GM19238 (cell line): ENCODE measurements around the gene SP7.
"Not testable (repeated sequence)": the region's sequence is repeated elsewhere in the genome, so short reads cannot be mapped to it uniquely, and the experiment has no call there.

Source experiments
- DNase-seq: peaks from one replicate; pipeline ENCODE4 v3.0.0; 2011; ENCODE audit warnings: low spot score; ENCODE audit not compliant: insufficient read length

SP7 gene

GRCh38 chr12:53336181-53336681, at the start of gene SP7:
Gene SP7 (minus strand): TSS chr12:53336354. CDS start chr12:53335646, 708 bp downstream.
- DNase-seq = no peak

DNA sequence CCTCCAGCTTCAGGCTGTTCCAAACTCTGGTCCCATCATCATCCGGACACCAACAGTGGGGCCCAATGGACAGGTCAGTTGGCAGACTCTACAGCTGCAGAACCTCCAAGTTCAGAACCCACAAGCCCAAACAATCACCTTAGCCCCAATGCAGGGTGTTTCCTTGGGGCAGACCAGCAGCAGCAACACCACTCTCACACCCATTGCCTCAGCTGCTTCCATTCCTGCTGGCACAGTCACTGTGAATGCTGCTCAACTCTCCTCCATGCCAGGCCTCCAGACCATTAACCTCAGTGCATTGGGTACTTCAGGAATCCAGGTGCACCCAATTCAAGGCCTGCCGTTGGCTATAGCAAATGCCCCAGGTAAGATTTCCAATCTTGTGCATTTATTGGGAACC, 47.1 kb upstream of the SP7 start:
- DNase-seq = no peak

- no peak for DNase-seq
Measured at GRCh38 chr12:53381731-53382630, 45.8 kb upstream of the SP7 start.

DNA sequence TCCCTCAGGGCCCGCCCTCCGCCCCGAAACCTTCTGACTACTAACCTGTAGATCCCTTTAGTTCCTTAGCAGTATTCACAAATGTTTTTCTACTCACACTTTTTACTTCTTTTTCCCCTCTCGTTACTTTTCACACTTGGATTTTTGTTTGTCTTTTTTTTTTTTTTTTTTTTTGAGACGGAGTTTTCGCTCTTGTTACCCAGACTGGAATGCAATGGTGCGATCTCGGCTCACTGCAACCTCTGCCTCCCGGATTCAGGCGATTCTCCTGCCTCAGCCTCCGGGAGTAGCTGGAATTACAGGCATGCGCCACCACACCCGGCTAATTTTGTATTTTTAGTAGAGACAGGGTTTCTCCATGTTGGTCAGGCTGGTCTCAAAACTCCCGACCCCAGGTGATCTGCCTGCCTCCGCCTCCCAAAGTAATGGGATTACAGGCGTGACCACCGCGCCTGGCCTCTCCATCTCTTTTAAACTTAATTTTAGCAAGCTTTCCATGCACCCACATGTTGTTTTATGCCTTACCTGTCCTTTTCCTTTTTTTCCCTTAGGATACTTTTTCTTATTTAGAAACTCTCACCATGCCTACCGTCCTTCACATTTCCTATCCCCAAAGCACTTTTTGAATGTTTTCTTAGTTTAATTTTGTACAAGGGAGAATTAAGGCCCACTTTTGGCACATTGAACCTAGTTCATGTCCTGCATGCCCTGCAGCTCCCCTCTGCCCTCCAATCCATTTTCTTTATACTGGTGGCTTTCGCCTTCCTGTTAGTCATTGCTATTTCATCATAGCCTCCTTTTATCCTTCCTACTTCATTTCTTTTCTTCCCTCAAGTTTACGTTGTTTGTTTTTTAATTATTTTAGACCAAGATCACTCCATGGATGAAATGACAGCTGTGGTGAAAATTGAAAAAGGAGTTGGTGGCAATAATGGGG, 44.9 kb upstream of the SP7 start:
- DNase-seq = no peak

DNA sequence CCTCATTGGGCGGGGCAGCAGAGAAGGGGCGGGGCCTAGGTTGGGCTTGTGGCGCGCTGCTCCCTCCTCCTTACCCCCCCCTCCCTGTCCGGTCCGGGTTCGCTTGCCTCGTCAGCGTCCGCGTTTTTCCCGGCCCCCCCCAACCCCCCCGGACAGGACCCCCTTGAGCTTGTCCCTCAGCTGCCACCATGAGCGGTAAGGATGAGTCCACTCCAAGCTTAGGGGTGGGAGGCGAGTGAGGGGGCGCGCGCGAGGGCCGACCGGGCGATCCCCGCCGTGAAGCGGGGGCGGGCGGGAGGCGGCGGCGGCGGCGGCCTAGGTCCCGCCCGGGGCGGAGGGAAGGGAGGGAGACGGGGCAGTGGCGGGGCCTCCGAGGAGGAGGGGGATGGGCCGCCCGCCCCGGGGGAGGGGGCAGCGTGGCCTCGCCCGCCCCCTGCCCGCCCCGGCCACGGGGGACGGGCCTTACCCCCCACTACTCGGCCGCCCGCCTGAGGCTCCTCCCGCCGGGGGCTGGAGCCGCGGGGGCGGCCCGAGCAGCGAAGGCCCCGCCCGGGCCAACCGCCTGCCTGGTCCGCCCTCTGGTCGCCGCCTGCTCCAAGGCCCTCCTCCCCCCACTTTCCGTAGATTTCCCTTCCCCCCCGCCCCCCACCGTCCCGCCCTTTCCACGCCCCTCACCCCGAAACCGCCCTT, 44.1 kb upstream of the SP7 start, which contains the start of gene SP1:
Gene SP1 (plus strand): TSS at position 73 of the 690 bp plus-strand sequence. CDS start 116 bp downstream, at position 189.
- DNase-seq = peak; percentile 69

GRCh38 chr12:53379389-53380103, 43.4 kb upstream of the SP7 start:
- DNase-seq = peak; percentile 80

GRCh38 chr12:53378724-53379388, 42.7 kb upstream of the SP7 start:
- DNase-seq = no peak

DNA sequence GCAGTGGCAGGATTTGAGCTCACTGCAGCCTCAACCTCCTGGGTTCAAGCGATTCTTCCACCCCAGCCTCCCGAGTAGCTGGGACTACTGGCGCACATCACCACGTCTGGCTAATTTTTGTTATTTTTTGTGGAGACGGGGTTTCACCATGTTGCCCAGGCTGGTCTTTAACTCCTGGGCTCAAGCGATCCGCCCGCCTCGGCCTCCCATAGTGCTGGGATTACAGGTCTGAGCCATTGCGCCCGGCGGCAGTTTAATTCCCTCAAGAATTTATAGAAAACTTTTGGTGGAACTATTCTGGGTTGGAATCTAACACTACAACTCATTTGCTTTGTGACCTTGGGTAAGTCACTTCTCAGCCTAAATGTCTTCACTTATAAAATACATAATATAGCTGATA, 42.1 kb upstream of the SP7 start:
- no peak for DNase-seq

- DNase-seq = no peak
Measured at GRCh38 chr12:53376747-53377146, 40.6 kb upstream of the SP7 start.

- not testable (repeated sequence) for DNase-seq
Measured at GRCh38 chr12:53374277-53374676, 38.1 kb upstream of the SP7 start.

DNA sequence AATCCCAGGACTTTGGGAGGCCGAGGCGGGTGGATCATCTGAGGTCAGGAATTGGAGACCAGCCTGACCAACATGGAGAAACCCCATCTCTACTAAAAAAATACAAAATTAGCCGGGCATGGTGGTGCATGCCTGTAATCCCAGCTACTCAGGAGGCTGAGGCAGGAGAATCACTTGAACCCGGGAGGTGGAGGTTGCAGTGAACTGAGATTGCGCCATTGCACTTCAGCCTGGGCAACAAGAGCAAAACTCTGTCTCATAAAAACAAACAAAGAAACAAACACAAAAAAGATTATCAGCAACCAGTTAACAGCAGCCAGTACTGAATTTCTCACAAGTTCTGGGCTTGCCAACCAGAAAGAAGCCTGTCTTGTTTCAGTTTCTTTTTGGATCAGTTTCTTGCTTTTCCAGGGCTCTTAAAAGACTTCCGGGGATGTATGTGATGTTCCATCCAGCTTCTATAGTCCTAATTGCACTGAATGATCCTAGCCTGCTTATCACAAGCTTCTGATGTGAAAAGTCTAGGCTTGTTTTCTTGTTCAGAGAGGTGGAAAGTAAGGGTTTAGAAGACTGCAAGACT, 37.5 kb upstream of the SP7 start:
- not testable (repeated sequence) for DNase-seq

DNA sequence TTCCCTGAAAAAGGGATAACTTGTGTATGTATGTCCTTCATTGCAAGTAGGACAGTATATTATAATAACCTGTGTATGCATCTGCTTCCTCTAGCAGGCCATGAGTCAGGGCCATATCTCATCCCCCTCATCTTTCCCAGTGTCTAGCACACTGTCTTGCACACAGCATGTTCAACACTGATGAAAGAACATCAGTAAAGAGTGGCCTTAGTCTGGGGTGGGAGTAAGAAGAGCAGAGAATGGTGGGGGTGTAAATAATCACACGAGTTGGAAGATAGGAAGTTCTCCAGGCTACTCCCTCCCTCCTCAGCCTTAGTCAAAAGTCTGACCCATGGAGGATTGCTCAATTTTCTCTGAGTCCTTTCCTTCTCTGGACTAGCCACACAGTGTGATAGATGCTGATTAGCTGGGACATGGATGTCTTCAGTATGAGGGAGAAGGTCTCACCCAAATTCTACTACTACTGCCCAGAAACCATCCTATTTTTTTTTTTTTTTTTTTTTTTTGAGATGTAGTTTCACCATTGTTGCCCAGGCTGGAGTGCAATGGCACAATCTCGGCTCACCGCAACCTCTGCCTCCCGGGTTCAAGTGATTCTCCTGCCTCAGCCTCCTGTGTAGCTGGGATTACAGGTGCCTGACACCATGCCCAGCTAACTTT, 29.2 kb upstream of the SP7 start:
- no peak for DNase-seq

DNA sequence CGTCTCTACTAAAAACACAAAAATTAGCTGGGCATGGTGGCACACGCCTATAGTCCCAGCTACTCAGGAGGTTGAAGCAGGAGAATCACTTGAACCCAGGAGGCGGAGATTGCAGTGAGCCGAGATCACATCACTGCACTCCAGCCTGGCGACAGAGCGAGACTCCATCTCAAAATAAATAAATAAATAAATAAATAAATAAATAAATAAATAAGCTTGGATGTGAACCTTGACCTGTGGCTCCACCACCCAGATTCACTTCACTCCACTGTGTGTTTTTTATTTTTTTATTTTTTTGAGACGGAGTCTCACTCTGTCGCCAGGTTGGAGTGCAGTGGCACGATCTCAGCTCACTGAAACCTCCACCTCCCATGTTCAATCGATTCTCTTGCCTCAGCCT, 25.5 kb upstream of the SP7 start:
- DNase-seq = not testable (repeated sequence)

GRCh38 chr12:53358836-53359419, 22.8 kb upstream of the SP7 start:
- no peak for DNase-seq

DNA sequence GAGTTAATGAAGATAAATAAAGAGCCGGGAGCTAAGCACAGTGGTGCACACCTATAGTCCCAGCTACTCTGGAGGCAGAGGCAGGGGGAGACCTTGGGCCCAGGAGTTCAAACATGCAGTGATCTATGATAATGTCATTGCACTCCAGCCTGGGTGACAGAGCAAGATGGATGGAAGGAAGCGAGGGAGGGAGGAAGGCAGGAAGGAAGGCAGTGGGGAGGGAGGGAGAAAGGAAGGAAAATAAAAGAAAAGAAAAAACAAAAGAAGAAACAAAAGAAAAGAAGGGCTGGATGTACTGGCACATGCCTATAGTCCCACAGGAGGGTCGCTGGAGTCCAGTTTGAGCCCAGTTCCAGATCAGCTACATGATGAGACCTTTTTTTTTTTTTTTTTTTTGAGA, 19.0 kb upstream of the SP7 start:
- DNase-seq = no peak

DNA sequence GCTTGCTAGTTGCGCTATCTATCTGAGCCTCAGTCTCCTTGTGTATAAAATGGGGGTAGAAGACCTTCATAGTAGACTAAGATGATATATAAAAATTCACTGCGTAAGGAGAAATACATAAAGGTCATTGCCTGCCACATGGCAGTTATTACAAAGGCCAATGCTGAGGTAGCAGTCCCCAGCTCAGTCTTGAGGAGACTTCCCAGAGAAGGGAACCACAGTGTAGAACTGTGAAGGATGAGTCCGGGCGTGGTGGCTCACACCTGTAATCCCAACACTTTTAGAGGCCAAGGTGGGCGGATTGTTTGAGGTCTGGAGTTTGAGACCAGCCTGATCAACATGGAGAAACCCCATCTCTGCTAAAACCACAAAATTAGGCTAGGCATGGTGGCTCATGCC, 17.1 kb upstream of the SP7 start:
- no peak for DNase-seq

GRCh38 chr12:53352331-53353256, 16.4 kb upstream of the SP7 start:
- peak; percentile 56 for DNase-seq

DNA sequence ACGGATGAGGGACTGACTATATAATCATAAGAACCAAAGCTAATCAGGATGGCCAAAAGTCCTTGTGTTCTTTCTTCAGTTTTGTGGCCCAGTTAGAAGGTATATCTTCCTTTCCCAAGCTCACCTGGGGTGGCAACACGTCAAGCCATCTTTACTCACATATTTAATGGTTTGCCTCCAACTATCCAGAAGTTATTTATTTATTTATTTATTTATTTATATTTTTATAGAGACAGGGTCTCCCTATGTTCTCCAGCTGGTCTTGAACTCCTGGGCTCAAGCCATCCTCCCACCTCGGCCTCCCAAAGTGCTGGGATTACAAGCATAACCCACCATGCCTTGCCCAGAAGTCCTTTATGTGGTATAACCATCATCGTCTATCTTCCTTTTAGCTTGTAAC, 11.8 kb upstream of the SP7 start:
- DNase-seq = no peak
